Heart left ventricle (tissue), 13 donors: ENCODE measurements around the gene CPSF7.

Source experiments
- POLR2A ChIP-seq, 2 donors: fragments of 450-650 bp; IDR thresholded peaks; one replicate each; pipeline ENCODE4 v1.6.1; 2017; ENCODE audit warnings: antibody characterized with exemption in 2 of 2, mild to moderate bottlenecking in 2 of 2, moderate library complexity in 2 of 2
- TF ChIP-seq, protein P1 (sequence below), 12 donors: fragments of 200-600 bp; sonication (generic) in 4 of 12; IDR thresholded peaks; one replicate each; pipeline versions ENCODE4 v1.5.0 to v1.8.0; 2018 to 2022; ENCODE audit warnings: antibody characterized with exemption in 12 of 12, mild to moderate bottlenecking in 5 of 12
- donor health status: ischemic (EF 13 %, LVEDD 7.1; RV severe dilation, severe dysfunction).
- donor health status: DM: no; HTN: yes; CAD: no.
- donor health status: DM: no; HTN: no; CAD: no.
- donor health status: ischemic (EF 25% LVEDD 6.9; RV normal size, moderate dysfunction).
- donor health status: ischemic (EF 25% LVEDD 5.7; RV mildly dilated, moderate dysfunction).
- donor health status: ischemic (EF 35%, LVEDD 5.7; RV mildly dilated, moderate dysfunction).
- donor health status: nonischemic (EF 11% LVEDD 7.7; RV severe dilation, severe dysfunction).
- donor health status: DM: yes; HTN: yes; CAD: no.
- donor health status: PGD.
- donor health status: ischemic (EF 29% LVEDD 5.4; RV normal size, mild dysfunction).
- donor health status: nonischemic (EF 23%, LVEDD 6.1; RV moderate dilation, normal function).

- TF ChIP-seq, protein P1, sequence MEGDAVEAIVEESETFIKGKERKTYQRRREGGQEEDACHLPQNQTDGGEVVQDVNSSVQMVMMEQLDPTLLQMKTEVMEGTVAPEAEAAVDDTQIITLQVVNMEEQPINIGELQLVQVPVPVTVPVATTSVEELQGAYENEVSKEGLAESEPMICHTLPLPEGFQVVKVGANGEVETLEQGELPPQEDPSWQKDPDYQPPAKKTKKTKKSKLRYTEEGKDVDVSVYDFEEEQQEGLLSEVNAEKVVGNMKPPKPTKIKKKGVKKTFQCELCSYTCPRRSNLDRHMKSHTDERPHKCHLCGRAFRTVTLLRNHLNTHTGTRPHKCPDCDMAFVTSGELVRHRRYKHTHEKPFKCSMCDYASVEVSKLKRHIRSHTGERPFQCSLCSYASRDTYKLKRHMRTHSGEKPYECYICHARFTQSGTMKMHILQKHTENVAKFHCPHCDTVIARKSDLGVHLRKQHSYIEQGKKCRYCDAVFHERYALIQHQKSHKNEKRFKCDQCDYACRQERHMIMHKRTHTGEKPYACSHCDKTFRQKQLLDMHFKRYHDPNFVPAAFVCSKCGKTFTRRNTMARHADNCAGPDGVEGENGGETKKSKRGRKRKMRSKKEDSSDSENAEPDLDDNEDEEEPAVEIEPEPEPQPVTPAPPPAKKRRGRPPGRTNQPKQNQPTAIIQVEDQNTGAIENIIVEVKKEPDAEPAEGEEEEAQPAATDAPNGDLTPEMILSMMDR (IDR thresholded peaks at IDR 0.05): no peak
- TF ChIP-seq POLR2A (IDR thresholded peaks at IDR 0.05): no peak
These were observed 18.1 kb upstream of the CPSF7 start for GRCh38 chr11:61447601-61448551.
